Stimulated activated CD8-positive, alpha-beta memory T cell treated with anti-CD3 and anti-CD28 coated beads, Interleukin-12 subunit alpha, Interleukin-12 subunit beta, amount 100 ng/mL, for 4 hours (primary cell): Measurements from ENCODE around the gene AANAT.

ENCODE experiments used
- DNase-seq: peaks from one replicate; pipeline ENCODE4 v3.0.0-alpha.2; 2020; ENCODE audit warnings: low read depth

AANAT gene

GRCh38 chr17:76442341-76443338 lies 24.8 kb upstream of the AANAT start:
- DNase-seq = no peak

- DNase-seq = no peak
These were observed 22.7 kb upstream of the AANAT start for GRCh38 chr17:76444518-76445311.

GRCh38 chr17:76445697-76446448 lies 21.5 kb upstream of the AANAT start:
- no peak for DNase-seq

- DNase-seq = no peak
These were observed 20.8 kb upstream of the AANAT start for GRCh38 chr17:76446449-76447231.

- DNase-seq = no peak
These were observed 19.3 kb upstream of the AANAT start for GRCh38 chr17:76447931-76448652.

GRCh38 chr17:76449126-76449525 lies 18.3 kb upstream of the AANAT start:
- no peak for DNase-seq

- DNase-seq = no peak
These were observed 15.9 kb upstream of the AANAT start for GRCh38 chr17:76451506-76451905.

- DNase-seq = no peak
These were observed 15.2 kb upstream of the AANAT start for GRCh38 chr17:76452127-76452659.

- peak; percentile 85 for DNase-seq
These were observed 14.6 kb upstream of the AANAT start, which contains the start of gene UBE2O for GRCh38 chr17:76452660-76453430. TSS of gene UBE2O (minus strand) at chr17:76453152. CDS start at chr17:76453141, 11 bp downstream.

GRCh38 chr17:76453431-76453743 lies 14.0 kb upstream of the AANAT start:
- no peak for DNase-seq

GRCh38 chr17:76458580-76459490 lies 8.6 kb upstream of the AANAT start:
- DNase-seq = no peak

GRCh38 chr17:76459674-76460073 lies 7.7 kb upstream of the AANAT start:
- DNase-seq = no peak

- no peak for DNase-seq
These were observed 5.4 kb upstream of the AANAT start for GRCh38 chr17:76461765-76462555.

- DNase-seq = no peak
These were observed 4.7 kb upstream of the AANAT start for GRCh38 chr17:76462556-76463290.

GRCh38 chr17:76466775-76467130 lies 650 bp upstream of the AANAT start:
- no peak for DNase-seq

GRCh38 chr17:76467809-76468633 lies 618 bp downstream of the AANAT start:
- DNase-seq = no peak
